NCI-H1694 (cell line): ENCODE measurements around the gene RNF7.
A peak's percentile ranks its signal among the peaks of the same experiment; 100 is the strongest.
"Not testable (repeated sequence)": the region's sequence is repeated elsewhere in the genome, so short reads cannot be mapped to it uniquely, and the experiment has no call there.

Experiments
- DNase-seq: peaks from one replicate; lab custom pipeline; 2025; lab: John Stamatoyannopoulos, UW

RNF7 gene

GRCh38 chr3:141738022-141738890, at the start of gene RNF7:
Gene RNF7, plus strand, starts transcription at chr3:141738298. Its CDS starts 44 bp downstream, at chr3:141738342.
- peak; percentile 95 for DNase-seq

- no peak for DNase-seq
Measured at GRCh38 chr3:141690431-141691072, 47.5 kb upstream of the RNF7 start.

- DNase-seq, result not testable (repeated sequence)
Measured at GRCh38 chr3:141691471-141691870, 46.6 kb upstream of the RNF7 start.

- not testable (repeated sequence) for DNase-seq
Measured at GRCh38 chr3:141692973-141693372, 45.1 kb upstream of the RNF7 start.

- DNase-seq, result no peak
Measured at GRCh38 chr3:141699324-141699723, 38.8 kb upstream of the RNF7 start.

GRCh38 chr3:141699897-141700296, 38.2 kb upstream of the RNF7 start:
- DNase-seq, result no peak

GRCh38 chr3:141703367-141703766, 34.7 kb upstream of the RNF7 start:
- DNase-seq, result not testable (repeated sequence)

GRCh38 chr3:141707741-141708203, 30.3 kb upstream of the RNF7 start:
- no peak for DNase-seq

GRCh38 chr3:141708367-141708766, 29.7 kb upstream of the RNF7 start:
- DNase-seq, result no peak

GRCh38 chr3:141709126-141709770, 28.9 kb upstream of the RNF7 start:
- DNase-seq, result no peak

- DNase-seq, result no peak
Measured at GRCh38 chr3:141710121-141710520, 28.0 kb upstream of the RNF7 start.

GRCh38 chr3:141710888-141711616, 27.0 kb upstream of the RNF7 start:
- no peak for DNase-seq

GRCh38 chr3:141714671-141715070, 23.4 kb upstream of the RNF7 start:
- no peak for DNase-seq

GRCh38 chr3:141722081-141722480, 16.0 kb upstream of the RNF7 start:
- no peak for DNase-seq

- no peak for DNase-seq
Measured at GRCh38 chr3:141722648-141723047, 15.4 kb upstream of the RNF7 start.

GRCh38 chr3:141723255-141723654, 14.8 kb upstream of the RNF7 start:
- no peak for DNase-seq

GRCh38 chr3:141724186-141724585, 13.9 kb upstream of the RNF7 start:
- DNase-seq, result no peak

GRCh38 chr3:141725036-141725435, 13.1 kb upstream of the RNF7 start:
- no peak for DNase-seq

- DNase-seq, result no peak
Measured at GRCh38 chr3:141726483-141726882, 11.6 kb upstream of the RNF7 start.

- DNase-seq, result no peak
Measured at GRCh38 chr3:141728355-141728892, 9.7 kb upstream of the RNF7 start.

GRCh38 chr3:141729240-141729639, 8.9 kb upstream of the RNF7 start:
- DNase-seq, result no peak

- DNase-seq, result no peak
Measured at GRCh38 chr3:141735176-141735575, 2.9 kb upstream of the RNF7 start.
